H9 (cell line): ENCODE data around the gene ACR. TPM values are rescaled to one million over a fixed set of nuclear protein-coding genes. Genes with fewer than 3 reads are reported as not detected.

Source experiments
- DNase-seq: peaks from one replicate; pipeline ENCODE4 v3.0.0-alpha.2; 2017
- H2AFZ ChIP-seq: one replicate; pipeline ENCODE4 v1.6.1; 2013; ENCODE audit warnings: mild to moderate bottlenecking, low read length, control low read depth, moderate library complexity
- H2AK5ac ChIP-seq: 2 replicates; pipeline ENCODE4 v1.6.1; 2013; ENCODE audit warnings: low read length, control low read depth, mixed read lengths; ENCODE audit not compliant: insufficient read length
- H2BK120ac ChIP-seq: one replicate; pipeline ENCODE4 v1.6.1; 2013; ENCODE audit warnings: low read depth, mild to moderate bottlenecking, low read length, control low read depth, inconsistent platforms; ENCODE audit not compliant: poor library complexity, severe bottlenecking
- H2BK12ac ChIP-seq: 2 replicates; pipeline ENCODE4 v1.6.1; 2013; ENCODE audit warnings: low read length, control low read depth, mixed read lengths, low read depth; ENCODE audit not compliant: insufficient read length
- H2BK15ac ChIP-seq: 2 replicates; pipeline ENCODE4 v1.6.1; 2013; ENCODE audit warnings: low read depth, low read length, control low read depth
- H2BK20ac ChIP-seq: one replicate; pipeline ENCODE4 v1.6.1; 2013; ENCODE audit warnings: low read depth, mild to moderate bottlenecking, low read length, control low read depth, inconsistent platforms; ENCODE audit not compliant: poor library complexity, severe bottlenecking
- H2BK5ac ChIP-seq: 2 replicates; pipeline ENCODE4 v1.6.1; 2013; ENCODE audit warnings: low read length, control low read depth, mixed read lengths; ENCODE audit not compliant: insufficient read length
- H3K14ac ChIP-seq: 2 replicates; pipeline ENCODE4 v1.6.1; 2013; ENCODE audit warnings: low read length, control low read depth; ENCODE audit not compliant: insufficient read depth
- H3K18ac ChIP-seq: 2 replicates; pipeline ENCODE4 v1.6.1; 2013; ENCODE audit warnings: low read depth, mild to moderate bottlenecking, mixed read lengths, low read length, control low read depth; ENCODE audit not compliant: insufficient read length
- H3K23ac ChIP-seq: 2 replicates; pipeline ENCODE4 v1.6.1; 2013; ENCODE audit warnings: low read length, control low read depth, mixed read lengths, low read depth; ENCODE audit not compliant: insufficient read length
- H3K23me2 ChIP-seq: 2 replicates; pipeline ENCODE4 v1.6.1; 2013; ENCODE audit warnings: low read depth, mild to moderate bottlenecking, mixed read lengths, low read length, control low read depth; ENCODE audit not compliant: insufficient read length, poor library complexity, severe bottlenecking
- H3K27ac ChIP-seq: 2 replicates; pipeline ENCODE4 v1.5.1; 2013; ENCODE audit warnings: low read length, control low read depth, mixed read lengths, low read depth; ENCODE audit not compliant: insufficient read length
- H3K27me3 ChIP-seq: 2 replicates; pipeline ENCODE4 v1.6.1; 2013; ENCODE audit warnings: low read length, control low read depth, inconsistent platforms; ENCODE audit not compliant: insufficient read depth
- H3K4ac ChIP-seq: 2 replicates; pipeline ENCODE4 v1.6.1; 2013; ENCODE audit warnings: low read depth, mild to moderate bottlenecking, control low read depth, inconsistent platforms, low read length, moderate library complexity
- H3K4me1 ChIP-seq: 2 replicates; pipeline ENCODE4 v1.6.1; 2013; ENCODE audit warnings: low read length, control low read depth, inconsistent platforms; ENCODE audit not compliant: insufficient read depth
- H3K4me2 ChIP-seq: 2 replicates; pipeline ENCODE4 v1.6.1; 2013; ENCODE audit warnings: low read length, control low read depth, mixed read lengths; ENCODE audit not compliant: insufficient read length, insufficient read depth
- H3K56ac ChIP-seq: 2 replicates; pipeline ENCODE4 v1.6.1; 2013; ENCODE audit warnings: low read depth, mild to moderate bottlenecking, mixed read lengths, low read length, control low read depth; ENCODE audit not compliant: insufficient read length
- H3K79me1 ChIP-seq: 2 replicates; pipeline ENCODE4 v1.6.1; 2013; ENCODE audit warnings: low read depth, mild to moderate bottlenecking, moderate library complexity, low read length, control low read depth, inconsistent platforms; ENCODE audit not compliant: insufficient read depth, poor library complexity, severe bottlenecking
- H3K79me2 ChIP-seq: 2 replicates; pipeline ENCODE4 v1.6.1; 2013; ENCODE audit warnings: low read length, control low read depth, inconsistent platforms; ENCODE audit not compliant: insufficient read depth
- H3K9ac ChIP-seq: 2 replicates; pipeline ENCODE4 v1.6.1; 2013; ENCODE audit warnings: low read length, control low read depth, mixed read lengths; ENCODE audit not compliant: insufficient read length; ENCODE audit errors: extremely low read depth
- H3K9me3 ChIP-seq: one replicate; pipeline ENCODE4 v1.6.1; 2013; ENCODE audit warnings: low read depth, low read length, inconsistent platforms; ENCODE audit not compliant: control insufficient read depth
- H3T11ph ChIP-seq: one replicate; pipeline ENCODE4 v1.6.1; 2013; ENCODE audit warnings: mild to moderate bottlenecking, low read length, control low read depth, inconsistent platforms
- H4K20me1 ChIP-seq: one replicate; pipeline ENCODE4 v1.6.1; 2013; ENCODE audit not compliant: control insufficient read depth, insufficient read length, insufficient read depth
- H4K5ac ChIP-seq: 2 replicates; pipeline ENCODE4 v1.6.1; 2013; ENCODE audit warnings: low read depth, mild to moderate bottlenecking, mixed read lengths, low read length, control low read depth; ENCODE audit not compliant: insufficient read length
- H4K8ac ChIP-seq: replicated peaks from 2 replicates; pipeline ENCODE4 v1.6.1; 2013; ENCODE audit warnings: low read length, control low read depth, mixed read lengths, low read depth; ENCODE audit not compliant: insufficient read length
- H4K91ac ChIP-seq: 2 replicates; pipeline ENCODE4 v1.6.1; 2013; ENCODE audit warnings: low read depth, mild to moderate bottlenecking, moderate library complexity, mixed read lengths, low read length, control low read depth; ENCODE audit not compliant: insufficient read length
- H3K27ac Mint-ChIP-seq, 3 experiments: 2 replicates in 2 of 3; 3 replicates in 1 of 3; pipeline ENCODE4 v1.8.0; 2020 to 2021; ENCODE audit warnings: mixed read lengths in 3 of 3, mild to moderate bottlenecking in 1 of 3, moderate library complexity in 1 of 3
- H3K27me3 Mint-ChIP-seq: 2 replicates; pipeline ENCODE4 v1.8.0; 2021; ENCODE audit warnings: low read depth, mild to moderate bottlenecking, moderate library complexity, mixed read lengths
- H3K36me3 Mint-ChIP-seq, 3 experiments: 2 replicates in 2 of 3; 3 replicates in 1 of 3; pipeline ENCODE4 v1.8.0; 2020 to 2021; ENCODE audit warnings: low read depth in 3 of 3, mixed read lengths in 3 of 3; ENCODE audit not compliant: insufficient read depth in 1 of 3
- H3K4me1 Mint-ChIP-seq, 2 experiments: 2 replicates each; pipeline ENCODE4 v1.8.0; 2020; ENCODE audit warnings: mixed read lengths in 2 of 2
- H3K4me3 Mint-ChIP-seq, 2 experiments: 2 replicates in 1 of 2; 3 replicates in 1 of 2; pipeline ENCODE4 v1.8.0; 2020 to 2021; ENCODE audit warnings: mild to moderate bottlenecking in 2 of 2, mixed read lengths in 2 of 2, moderate library complexity in 1 of 2
- H3K9me3 Mint-ChIP-seq, 2 experiments: 2 replicates in 1 of 2; 3 replicates in 1 of 2; pipeline ENCODE4 v1.8.0; 2020; ENCODE audit warnings: mild to moderate bottlenecking in 2 of 2, mixed read lengths in 2 of 2, moderate library complexity in 1 of 2
- CTCF ChIP-seq: fragments of 200-600 bp; sonication (generic); conservative IDR thresholded peaks from 3 replicates; pipeline ENCODE4 v1.8.0; 2021; ENCODE audit warnings: antibody characterized with exemption, mild to moderate bottlenecking
- WGBS: extraction: QIAGEN DNeasy Blood & Tissue Kit; methylation state at CpG from one replicate; pipeline ENCODE4 v1.1.7; 2013; ENCODE audit warnings: missing lambda C conversion rate, low lambda C conversion rate, mixed read lengths; ENCODE audit not compliant: insufficient read length; ENCODE audit errors: extremely low coverage; 5-methylcytosine and 5-hydroxymethylcytosine counted together
- total RNA-seq: library from RNA; stranded (reverse); gene quantifications from 2 replicates; pipeline ENCODE4 v1.2.1, GENCODE V29; 2021

The ACR gene
- total RNA-seq, 1 experiment from 2014 or later, result 0.35 TPM

GRCh38 chr22:50728523-50728931 is 9.5 kb upstream of the ACR start:
- no peak overlapping the region for H3K56ac ChIP-seq
- H3K36me3 Mint-ChIP-seq, result peaks cover 0 to 5% (median 4%) of the 10 kb centered on the region in 3 experiments; a peak in 4 of 7 replicates
- no peak overlapping the region for H3K4me2 ChIP-seq
- no peak overlapping the region for H3K9ac ChIP-seq
- H3K4ac ChIP-seq, result no peak overlapping the region
- H3K27ac ChIP-seq, result no peak overlapping the region
- H4K8ac ChIP-seq, result no peak overlapping the region
- H2BK5ac ChIP-seq, result no peak overlapping the region
- H3K4me1 ChIP-seq, result no peaks in the 10 kb centered on the region
- H3K79me2 ChIP-seq, result no peaks in the 10 kb centered on the region
- H3K4me3 Mint-ChIP-seq, result no peak overlapping the region
- H2AFZ ChIP-seq, result no peak overlapping the region
- no peak overlapping the region for H3K18ac ChIP-seq
- H3K9me3 ChIP-seq, result no peaks in the 10 kb centered on the region
- H2BK120ac ChIP-seq, result no peak overlapping the region
- TF ChIP-seq CTCF, result no peak
- H2AK5ac ChIP-seq, result no peak overlapping the region
- H3K27ac Mint-ChIP-seq, result no peak overlapping the region
- H4K5ac ChIP-seq, result no peak overlapping the region
- H3K9me3 Mint-ChIP-seq, result no peaks in the 10 kb centered on the region
- H4K91ac ChIP-seq, result no peak overlapping the region
- no peak overlapping the region for H2BK15ac ChIP-seq
- no peak overlapping the region for H2BK12ac ChIP-seq
- no peak overlapping the region for H3T11ph ChIP-seq
- peaks cover under 1% of the 10 kb centered on the region; the same call in 1 of the 2 replicates for H3K27me3 ChIP-seq
- no peaks in the 10 kb centered on the region for H3K23me2 ChIP-seq
- H3K4me1 Mint-ChIP-seq, result peaks cover 8 to 17% of the 10 kb centered on the region in 2 experiments
- H3K14ac ChIP-seq, result no peak overlapping the region
- peaks cover 36% of the 10 kb centered on the region for H3K27me3 Mint-ChIP-seq
- no peaks in the 10 kb centered on the region for H4K20me1 ChIP-seq
- no peaks in the 10 kb centered on the region for H3K79me1 ChIP-seq
- H3K23ac ChIP-seq, result no peak overlapping the region
- no peak overlapping the region for H2BK20ac ChIP-seq
- DNase-seq, result no peak
- WGBS, result no CpG with 5 or more reads among the region's 2 CpGs
